GM12878 (cell line): ENCODE data around the gene RUNDC1. TPM values are rescaled to one million over a fixed set of nuclear protein-coding genes. Genes with fewer than 3 reads are reported as not detected.

ENCODE experiments used
- E4F1 ChIP-seq: fragments of 450-650 bp; IDR thresholded peaks from 2 replicates; pipeline ENCODE4 v1.6.1; 2018; ENCODE audit warnings: borderline replicate concordance, mild to moderate bottlenecking; ENCODE audit not compliant: partially characterized antibody
- ETV6 ChIP-seq, 2 experiments: fragments of 450-650 bp in 1 of 2; IDR thresholded peaks in 1 of 2; conservative IDR thresholded peaks in 1 of 2; 2 replicates each; pipeline ENCODE4 v1.6.1; 2014; ENCODE audit warnings: antibody characterized with exemption in 1 of 2, borderline replicate concordance in 1 of 2, low read depth in 1 of 2, mild to moderate bottlenecking in 1 of 2, moderate library complexity in 1 of 2
- HDGF ChIP-seq: fragments of 450-650 bp; IDR thresholded peaks from 2 replicates; pipeline ENCODE4 v1.6.1; 2016; ENCODE audit warnings: antibody characterized with exemption
- IRF3 ChIP-seq: fragments of 450-650 bp; IDR thresholded peaks from 2 replicates; pipeline ENCODE4 v1.6.1; 2014; ENCODE audit warnings: mild to moderate bottlenecking
- KLF5 ChIP-seq: fragments of 450-650 bp; IDR thresholded peaks from 2 replicates; pipeline ENCODE4 v1.6.1; 2014; ENCODE audit warnings: mild to moderate bottlenecking; ENCODE audit not compliant: partially characterized antibody
- NFIC ChIP-seq: IDR thresholded peaks from 2 replicates; pipeline ENCODE4 v1.6.1; 2012; ENCODE audit warnings: low read depth, mild to moderate bottlenecking, inconsistent platforms, low read length, moderate library complexity
- RAD51 ChIP-seq: fragments of 450-650 bp; IDR thresholded peaks from 2 replicates; pipeline ENCODE4 v1.6.1; 2016; ENCODE audit warnings: moderate library complexity, mild to moderate bottlenecking, inconsistent platforms
- REST ChIP-seq: IDR thresholded peaks from 2 replicates; pipeline ENCODE4 v1.6.1; 2012; ENCODE audit warnings: mild to moderate bottlenecking, low read depth, low read length
- RFX5 ChIP-seq: IDR thresholded peaks from 2 replicates; pipeline ENCODE4 v1.6.1; 2011; ENCODE audit warnings: low read depth, low read length, improper control_type of control experiment
- SP1 ChIP-seq: IDR thresholded peaks from one replicate; pipeline ENCODE4 v1.6.1; 2011; ENCODE audit warnings: low read depth, low read length
- SREBF2 ChIP-seq: IDR thresholded peaks from 2 replicates; pipeline ENCODE4 v1.6.1; 2012; ENCODE audit warnings: mild to moderate bottlenecking, low read length
- ZBED1 ChIP-seq: IDR thresholded peaks from 2 replicates; pipeline ENCODE4 v1.6.1; 2016; ENCODE audit warnings: borderline replicate concordance
- ZBTB40 ChIP-seq: fragments of 450-650 bp; IDR thresholded peaks from 2 replicates; pipeline ENCODE4 v1.6.1; 2016; ENCODE audit warnings: mild to moderate bottlenecking, moderate library complexity, borderline replicate concordance
- ZNF217 ChIP-seq: fragments of 450-650 bp; IDR thresholded peaks from 2 replicates; pipeline ENCODE4 v1.6.1; 2017; ENCODE audit warnings: antibody characterized with exemption, mild to moderate bottlenecking
- ZNF592 ChIP-seq: fragments of 450-650 bp; IDR thresholded peaks from 2 replicates; pipeline ENCODE4 v1.6.1; 2017; ENCODE audit warnings: mild to moderate bottlenecking, moderate library complexity
- polyA plus RNA-seq, 11 experiments: library from polyadenylated mRNA; depleted of rRNA in 4 of 11; unstranded in 6 of 11; stranded (reverse) in 5 of 11; fragments of >200 nt; fragmentation: Nextera tagmentation in 4 of 11; fragmentation: Illumina TruSeq in 1 of 11; extraction: Ambion mirVana in 4 of 11; extraction: Trizol in 1 of 11; gene quantifications; 1 replicate in 1 of 11; 2 replicates in 10 of 11; pipeline versions ENCODE4 v1.2.1 to v1.2.3, GENCODE V29; 2011 to 2016; ENCODE audit warnings: inconsistent platforms in 2 of 11, missing spikeins in 2 of 11, low read depth in 1 of 11
- total RNA-seq, 4 experiments: library from RNA; depleted of rRNA in 3 of 4; stranded (reverse); fragments of >200 nt in 3 of 4; fragmentation: Illumina TruSeq in 1 of 4; extraction: Trizol in 1 of 4; gene quantifications; 2 replicates each; pipeline versions ENCODE4 v1.2.1 to v1.2.3, GENCODE V29; 2013 to 2021

The RUNDC1 gene
- total and polyA plus RNA-seq, 10 of the 15 experiments (the other 5 are each of a cell fraction or from before 2014, with no cell fraction given): 2.9 to 15.6 (median 8.2) TPM

GRCh38 chr17:42985225-42985624, 4.9 kb downstream of the RUNDC1 start (continued):
- TF ChIP-seq E4F1 (no peak), RFX5 (no peak), SREBF2 (no peak), KLF5 (no peak), ETV6 (conservative IDR thresholded peaks at IDR 0.05 in 1 of 2, IDR thresholded peaks at IDR 0.05 in 1 of 2; ENCODE audit: borderline replicate concordance in 1 of 2, low read depth in 1 of 2) (peak in 1 of 2 experiments; percentile 61; a peak in 1 of 4 replicates), REST (no peak), RAD51 (no peak), IRF3 (no peak), ZNF592 (no peak), ZNF217 (peak; percentile 86; the same call in 1 of the 2 replicates), ZBTB40 (no peak), NFIC (peak; percentile 60), ZBED1 (no peak), SP1 (no peak), HDGF (no peak)
